ENCODE results near the gene ARHGAP5. TPM values are rescaled to one million over a fixed set of nuclear protein-coding genes. Genes with fewer than 3 reads are reported as not detected.

ARHGAP5 gene
- total and polyA plus RNA-seq, 4 donors, result 12.3 to 220 (median 41.2) TPM

GRCh38 chr14:32038876-32039275 is 38.2 kb upstream of the ARHGAP5 start:
- H3K9ac ChIP-seq (ENCODE audit: insufficient read depth in 1 of 2, low read length in 2 of 2), result no peak overlapping the region
- H3K4me3 ChIP-seq, result no peak overlapping the region
- H3K4me1 ChIP-seq (ENCODE audit: control insufficient read depth in 5 of 5, insufficient read depth in 5 of 5, low read length in 5 of 5), result peaks cover 0 to 8% (median 0%) of the 10 kb centered on the region in 5 donors
- no peaks in the 10 kb centered on the region for H3K9me3 ChIP-seq (ENCODE audit: control insufficient read depth in 4 of 4, insufficient read depth in 3 of 4, low read length in 3 of 4)
- no peaks in the 10 kb centered on the region for H3K27me3 ChIP-seq (ENCODE audit: control insufficient read depth in 3 of 3, insufficient read depth in 3 of 3, low read length in 2 of 3)
- ATAC-seq (ENCODE audit: insufficient read depth, low FRiP score), result no peak
- H3K27ac ChIP-seq (ENCODE audit: low read depth in 1 of 2, low read length in 1 of 2), result no peak overlapping the region
- no peaks in the 10 kb centered on the region for H3K36me3 ChIP-seq (ENCODE audit: control insufficient read depth in 4 of 4, insufficient read depth in 4 of 4, low read length in 4 of 4)
- peak in 2 of 3 donors; percentile 24 to 54 for DNase-seq
- 29 to 32% methylated on average over 1 of the region's 1 CpG for WGBS, 2 donors
- TF ChIP-seq CTCF (IDR thresholded peaks at IDR 0.05; ENCODE audit: control extremely low read depth, extremely low read depth), result no peak

- WGBS, 2 donors, result 76% methylated on average over 7 of the region's 7 CpGs
Measured at GRCh38 chr14:32039401-32040030, 37.6 kb upstream of the ARHGAP5 start.

GRCh38 chr14:32043624-32044023 is 33.5 kb upstream of the ARHGAP5 start:
- no peak for ATAC-seq (ENCODE audit: insufficient read depth, low FRiP score)
- Histone ChIP-seq H3K9ac (ENCODE audit: insufficient read depth in 1 of 2, low read length in 2 of 2) (no peak overlapping the region), H3K9me3 (ENCODE audit: control insufficient read depth in 4 of 4, insufficient read depth in 3 of 4, low read length in 3 of 4) (no peaks in the 10 kb centered on the region), H3K4me3 (no peak overlapping the region), H3K36me3 (ENCODE audit: control insufficient read depth in 4 of 4, insufficient read depth in 4 of 4, low read length in 4 of 4) (no peaks in the 10 kb centered on the region), H3K27ac (ENCODE audit: low read depth in 1 of 2, low read length in 1 of 2) (no peak overlapping the region), H3K4me1 (ENCODE audit: control insufficient read depth in 5 of 5, insufficient read depth in 5 of 5, low read length in 5 of 5) (peaks cover 0 to 6% (median 0%) of the 10 kb centered on the region in 5 donors), H3K27me3 (ENCODE audit: control insufficient read depth in 3 of 3, insufficient read depth in 3 of 3, low read length in 2 of 3) (no peaks in the 10 kb centered on the region)
- WGBS, 2 donors, result 43 to 57% methylated on average over 4 of the region's 4 CpGs
- no peak for TF ChIP-seq CTCF (IDR thresholded peaks at IDR 0.05; ENCODE audit: control extremely low read depth, extremely low read depth)
- DNase-seq, result peak in 1 of 3 donors; percentile 9

More at GRCh38 chr14:32039401-32040030, 37.6 kb upstream of the ARHGAP5 start:
- H3K27me3 ChIP-seq (ENCODE audit: control insufficient read depth in 3 of 3, insufficient read depth in 3 of 3, low read length in 2 of 3), result no peaks in the 10 kb centered on the region
- no peak overlapping the region for H3K27ac ChIP-seq (ENCODE audit: low read depth in 1 of 2, low read length in 1 of 2)
- no peaks in the 10 kb centered on the region for H3K36me3 ChIP-seq (ENCODE audit: control insufficient read depth in 4 of 4, insufficient read depth in 4 of 4, low read length in 4 of 4)
- H3K4me3 ChIP-seq, result no peak overlapping the region
- no peak for DNase-seq
- H3K9ac ChIP-seq (ENCODE audit: insufficient read depth in 1 of 2, low read length in 2 of 2), result no peak overlapping the region
- no peak for ATAC-seq (ENCODE audit: insufficient read depth, low FRiP score)
- H3K4me1 ChIP-seq (ENCODE audit: control insufficient read depth in 5 of 5, insufficient read depth in 5 of 5, low read length in 5 of 5), result peaks cover 0 to 8% (median 0%) of the 10 kb centered on the region in 5 donors
- H3K9me3 ChIP-seq (ENCODE audit: control insufficient read depth in 4 of 4, insufficient read depth in 3 of 4, low read length in 3 of 4), result no peaks in the 10 kb centered on the region
- TF ChIP-seq CTCF (IDR thresholded peaks at IDR 0.05; ENCODE audit: control extremely low read depth, extremely low read depth), result no peak

- no peak for ATAC-seq (ENCODE audit: insufficient read depth, low FRiP score)
- no peak for TF ChIP-seq CTCF (IDR thresholded peaks at IDR 0.05; ENCODE audit: control extremely low read depth, extremely low read depth)
- no peaks in the 10 kb centered on the region for H3K27me3 ChIP-seq (ENCODE audit: control insufficient read depth in 3 of 3, insufficient read depth in 3 of 3, low read length in 2 of 3)
- no peaks in the 10 kb centered on the region for H3K36me3 ChIP-seq (ENCODE audit: control insufficient read depth in 4 of 4, insufficient read depth in 4 of 4, low read length in 4 of 4)
- H3K9me3 ChIP-seq (ENCODE audit: control insufficient read depth in 4 of 4, insufficient read depth in 3 of 4, low read length in 3 of 4), result no peaks in the 10 kb centered on the region
- peaks cover 0 to 4% (median 0%) of the 10 kb centered on the region in 5 donors for H3K4me1 ChIP-seq (ENCODE audit: control insufficient read depth in 5 of 5, insufficient read depth in 5 of 5, low read length in 5 of 5)
- WGBS, 2 donors, result 65 to 75% methylated on average over 4 of the region's 4 CpGs
- no peak overlapping the region for H3K27ac ChIP-seq (ENCODE audit: low read depth in 1 of 2, low read length in 1 of 2)
- H3K4me3 ChIP-seq, result no peak overlapping the region
- DNase-seq, result no peak
- no peak overlapping the region for H3K9ac ChIP-seq (ENCODE audit: insufficient read depth in 1 of 2, low read length in 2 of 2)
Measured at GRCh38 chr14:32044454-32044853, 32.6 kb upstream of the ARHGAP5 start.

Measured in lung (tissue), 12 donors.